Testis (tissue), 3 donors: ENCODE measurements around the gene KDM3B. TPM values are rescaled to one million over a fixed set of nuclear protein-coding genes. Genes with fewer than 3 reads are reported as not detected.
"Not testable (repeated sequence)": the region's sequence is repeated elsewhere in the genome, so short reads cannot be mapped to it uniquely, and the experiment has no call there.

Source experiments
- DNase-seq: peaks from one replicate; pipeline ENCODE4 v3.0.0-alpha.2; 2019
- H3K27ac ChIP-seq, 2 donors: fragments of 200-600 bp; sonication (generic); one replicate each; pipeline ENCODE4 v1.5.1; 2019
- H3K27me3 ChIP-seq: fragments of 200-600 bp; sonication (generic); one replicate; pipeline ENCODE4 v1.5.1; 2019
- H3K36me3 ChIP-seq: fragments of 200-600 bp; sonication (generic); one replicate; pipeline ENCODE4 v1.5.1; 2017; ENCODE audit warnings: low read depth; ENCODE audit errors: missing control alignments
- H3K4me1 ChIP-seq: fragments of 200-600 bp; sonication (generic); one replicate; pipeline ENCODE4 v1.5.1; 2019
- H3K4me3 ChIP-seq, 2 donors: fragments of 200-600 bp; sonication (generic); one replicate each; pipeline ENCODE4 v1.5.1; 2017 to 2019
- H3K9me3 ChIP-seq: fragments of 200-600 bp; sonication (generic); one replicate; pipeline ENCODE4 v1.5.1; 2017
- POLR2A ChIP-seq: fragments of 450-650 bp; IDR thresholded peaks from one replicate; pipeline ENCODE4 v1.6.1; 2017; ENCODE audit warnings: antibody characterized with exemption, mild to moderate bottlenecking, moderate library complexity
- WGBS, 2 donors: methylation state at CpG; one replicate each; pipeline ENCODE4 v1.1.5; 2018; 5-methylcytosine and 5-hydroxymethylcytosine counted together
- intact Hi-C: fragments of 100-400 bp; cut with DNase I; formaldehyde crosslinking; loops from one replicate; pipeline ENCODE4 v1.15.1; 2023; ENCODE audit warnings: low total_unique reads
- polyA plus RNA-seq: library from polyadenylated mRNA; stranded (reverse); fragments of 350-450 nt; fragmentation: Illumina TruSeq; extraction: RNeasy Lipid Tissue Mini Kit (QIAGEN cat#74804); gene quantifications from one replicate; pipeline ENCODE4 v1.2.3, GENCODE V29; 2014; ENCODE audit warnings: low read depth, low replicate concordance; ENCODE audit not compliant: insufficient read depth
- small RNA-seq, 2 donors: library from RNA; depleted of rRNA; stranded (forward); fragments of <200 nt; gene quantifications; one replicate each; pipeline ENCODE3, GENCODE V24; 2016
- total RNA-seq, 2 donors: library from RNA; depleted of rRNA; stranded (reverse); fragments of >200 nt; gene quantifications; one replicate each; pipeline ENCODE4 v1.2.3, GENCODE V29; 2016
- TF ChIP-seq, protein P1 (sequence below), 3 experiments: fragments of 450-650 bp in 2 of 3; fragments of 200-600 bp in 1 of 3; sonication (generic) in 1 of 3; IDR thresholded peaks; one replicate each; pipeline ENCODE4 v1.5.1; 2016 to 2019; ENCODE audit warnings: antibody characterized with exemption in 3 of 3, mild to moderate bottlenecking in 2 of 3, moderate library complexity in 1 of 3

The KDM3B gene
- total and polyA plus RNA-seq, 3 donors from 2014 or later: 61.8 to 85.3 (median 81.1) TPM

DNA sequence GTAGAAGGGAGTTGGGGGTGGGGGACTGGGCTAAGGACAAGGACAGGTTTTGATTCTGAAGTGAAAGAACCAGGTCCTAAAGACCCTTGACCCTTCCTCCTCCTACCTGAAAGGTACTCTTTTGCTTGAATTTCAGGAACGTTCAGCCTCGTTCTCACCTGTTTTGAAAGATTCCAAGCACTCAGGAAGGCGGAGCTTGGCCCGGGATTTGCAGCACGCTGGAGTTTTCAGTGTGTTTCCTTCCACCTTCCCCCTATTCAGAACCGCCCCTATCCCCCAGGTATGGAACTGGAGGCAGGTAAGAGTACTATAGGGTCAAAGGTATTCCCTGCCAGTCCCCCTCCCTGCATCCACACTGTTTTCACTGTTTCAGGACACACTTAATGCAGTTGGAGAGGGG lies 119.9 kb downstream of the KDM3B start:
- WGBS, 2 donors: 64 to 66% methylated on average over 6 of the region's 6 CpGs
- no peak overlapping the region for H3K27ac ChIP-seq
- H3K36me3 ChIP-seq: no peaks in the 10 kb centered on the region
- no peak for DNase-seq
- peaks cover 2% of the 10 kb centered on the region for H3K4me1 ChIP-seq
- H3K27me3 ChIP-seq: no peaks in the 10 kb centered on the region
- H3K9me3 ChIP-seq: no peaks in the 10 kb centered on the region
- TF ChIP-seq POLR2A: no peak
- TF ChIP-seq, protein P1, sequence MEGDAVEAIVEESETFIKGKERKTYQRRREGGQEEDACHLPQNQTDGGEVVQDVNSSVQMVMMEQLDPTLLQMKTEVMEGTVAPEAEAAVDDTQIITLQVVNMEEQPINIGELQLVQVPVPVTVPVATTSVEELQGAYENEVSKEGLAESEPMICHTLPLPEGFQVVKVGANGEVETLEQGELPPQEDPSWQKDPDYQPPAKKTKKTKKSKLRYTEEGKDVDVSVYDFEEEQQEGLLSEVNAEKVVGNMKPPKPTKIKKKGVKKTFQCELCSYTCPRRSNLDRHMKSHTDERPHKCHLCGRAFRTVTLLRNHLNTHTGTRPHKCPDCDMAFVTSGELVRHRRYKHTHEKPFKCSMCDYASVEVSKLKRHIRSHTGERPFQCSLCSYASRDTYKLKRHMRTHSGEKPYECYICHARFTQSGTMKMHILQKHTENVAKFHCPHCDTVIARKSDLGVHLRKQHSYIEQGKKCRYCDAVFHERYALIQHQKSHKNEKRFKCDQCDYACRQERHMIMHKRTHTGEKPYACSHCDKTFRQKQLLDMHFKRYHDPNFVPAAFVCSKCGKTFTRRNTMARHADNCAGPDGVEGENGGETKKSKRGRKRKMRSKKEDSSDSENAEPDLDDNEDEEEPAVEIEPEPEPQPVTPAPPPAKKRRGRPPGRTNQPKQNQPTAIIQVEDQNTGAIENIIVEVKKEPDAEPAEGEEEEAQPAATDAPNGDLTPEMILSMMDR (IDR thresholded peaks at IDR 0.05): no peak
- intact Hi-C loops: no loop called here
- H3K4me3 ChIP-seq: no peak overlapping the region

GRCh38 chr5:138473151-138473550 lies 120.7 kb downstream of the KDM3B start:
- DNase-seq, intact Hi-C loops, H3K36me3 ChIP-seq, H3K4me1 ChIP-seq, H3K27ac ChIP-seq, H3K9me3 ChIP-seq, H3K4me3 ChIP-seq, H3K27me3 ChIP-seq: not testable (repeated sequence)
- 93 to 100% methylated on average over 5 of the region's 5 CpGs for WGBS, 2 donors

GRCh38 chr5:138476918-138477317 lies 124.4 kb downstream of the KDM3B start:
- TF ChIP-seq, protein P1 (IDR thresholded peaks at IDR 0.05): no peak
- TF ChIP-seq POLR2A: no peak
- H3K27ac ChIP-seq: no peak overlapping the region
- no peak for DNase-seq
- intact Hi-C loops: no loop called here
- no peaks in the 10 kb centered on the region for H3K4me1 ChIP-seq
- no peaks in the 10 kb centered on the region for H3K36me3 ChIP-seq
- WGBS, 2 donors: 93 to 94% methylated on average over 7 of the region's 7 CpGs
- H3K27me3 ChIP-seq: no peaks in the 10 kb centered on the region
- no peaks in the 10 kb centered on the region for H3K9me3 ChIP-seq
- H3K4me3 ChIP-seq: no peak overlapping the region

- no peaks in the 10 kb centered on the region for H3K27me3 ChIP-seq
- no peak overlapping the region for H3K27ac ChIP-seq
- H3K4me1 ChIP-seq: no peaks in the 10 kb centered on the region
- intact Hi-C loops: no loop called here
- TF ChIP-seq POLR2A: no peak
- TF ChIP-seq, protein P1 (IDR thresholded peaks at IDR 0.05): no peak
- H3K36me3 ChIP-seq: no peaks in the 10 kb centered on the region
- DNase-seq: no peak
- H3K9me3 ChIP-seq: no peaks in the 10 kb centered on the region
- WGBS, 2 donors: 63 to 70% methylated on average over 4 of the region's 4 CpGs
- H3K4me3 ChIP-seq: no peak overlapping the region
These were observed 130.2 kb downstream of the KDM3B start for GRCh38 chr5:138482638-138483037.

Small RNA genes within 50 kb of the gene (small RNA-seq; reads per million reads assigned to genes)
- 0 reads per million in 2 donors for gene AC113403.1

Other genes starting within 250 kb of the KDM3B start
- gene NME5, start 213.3 kb upstream of the KDM3B start, total RNA-seq: 10 to 100 TPM; 22.4 to 35.1 TPM
- 129 TPM for gene NME5, start 213.3 kb upstream of the KDM3B start, polyA plus RNA-seq
- gene BRD8, start 174.1 kb upstream of the KDM3B start, total RNA-seq: 100 to 1,000 TPM; 165 to 198 TPM
- gene BRD8, start 174.1 kb upstream of the KDM3B start, polyA plus RNA-seq: 303 TPM
- gene KIF20A, start 173.6 kb upstream of the KDM3B start, total RNA-seq: 10 to 100 TPM; 10.4 to 13.8 TPM
- 32.1 TPM for gene KIF20A, start 173.6 kb upstream of the KDM3B start, polyA plus RNA-seq
- gene CDC23, start 139.4 kb upstream of the KDM3B start, total RNA-seq: 10 to 100 TPM; 30.5 to 31.3 TPM
- gene CDC23, start 139.4 kb upstream of the KDM3B start, polyA plus RNA-seq: 29.5 TPM
- gene GFRA3, start 78.1 kb upstream of the KDM3B start, total RNA-seq: 1 to 10 TPM; 5.8 to 6.3 TPM
- gene GFRA3, start 78.1 kb upstream of the KDM3B start, polyA plus RNA-seq: 6.3 TPM
- gene CDC25C, start 20.9 kb upstream of the KDM3B start, total RNA-seq: 10 to 100 TPM; 11.8 to 23.7 TPM
- gene CDC25C, start 20.9 kb upstream of the KDM3B start, polyA plus RNA-seq: 39.9 TPM
- gene FAM53C, start 14.4 kb upstream of the KDM3B start, total RNA-seq: 100 to 1,000 TPM; 107 to 152 TPM
- gene FAM53C, start 14.4 kb upstream of the KDM3B start, polyA plus RNA-seq: 125 TPM
- gene REEP2, start 86.4 kb downstream of the KDM3B start, total RNA-seq: 10 to 100 TPM; 15.7 to 18.3 TPM
- 13.5 TPM for gene REEP2, start 86.4 kb downstream of the KDM3B start, polyA plus RNA-seq
- gene EGR1, start 112.8 kb downstream of the KDM3B start, total RNA-seq: 10 to 100 TPM in 1 of 2 donors, 1 to 10 TPM in 1; 8.7 to 11.9 TPM
- 63.6 TPM for gene EGR1, start 112.8 kb downstream of the KDM3B start, polyA plus RNA-seq
- gene ETF1, start 190.6 kb downstream of the KDM3B start, total RNA-seq: 10 to 100 TPM; 74.3 to 75.3 TPM
- gene ETF1, start 190.6 kb downstream of the KDM3B start, polyA plus RNA-seq: 103 TPM
- gene HSPA9, start 222.7 kb downstream of the KDM3B start, total RNA-seq: 100 to 1,000 TPM; 205 to 243 TPM
- 145 TPM for gene HSPA9, start 222.7 kb downstream of the KDM3B start, polyA plus RNA-seq